LNCAP (cell line): ENCODE results near the gene PSMG1.

Source experiments
- TF ChIP-seq, protein P1 (sequence below): fragments of 450-650 bp; IDR thresholded peaks from 2 replicates; pipeline ENCODE4 v1.5.1; 2017; ENCODE audit warnings: mild to moderate bottlenecking

The PSMG1 gene

DNA sequence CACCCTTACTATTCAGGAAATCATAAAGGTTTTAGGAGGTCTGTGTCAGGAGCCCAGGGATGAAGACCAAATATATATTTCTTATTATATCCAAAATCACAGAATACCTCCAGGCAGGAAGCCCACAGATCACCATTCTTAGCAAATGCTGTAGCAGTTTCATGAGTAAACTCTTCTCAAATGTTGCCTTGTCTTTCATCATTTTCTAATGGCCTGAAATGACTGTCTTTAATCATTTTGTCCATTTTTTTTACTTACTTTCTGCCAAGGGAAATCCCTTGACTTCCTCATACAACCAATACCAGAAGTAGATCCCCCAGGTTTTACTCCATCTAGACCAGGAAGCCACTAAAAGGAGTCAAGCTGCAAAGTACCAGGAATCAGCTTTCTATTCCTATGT, 32.4 kb downstream of the PSMG1 start:
- TF ChIP-seq, protein P1, sequence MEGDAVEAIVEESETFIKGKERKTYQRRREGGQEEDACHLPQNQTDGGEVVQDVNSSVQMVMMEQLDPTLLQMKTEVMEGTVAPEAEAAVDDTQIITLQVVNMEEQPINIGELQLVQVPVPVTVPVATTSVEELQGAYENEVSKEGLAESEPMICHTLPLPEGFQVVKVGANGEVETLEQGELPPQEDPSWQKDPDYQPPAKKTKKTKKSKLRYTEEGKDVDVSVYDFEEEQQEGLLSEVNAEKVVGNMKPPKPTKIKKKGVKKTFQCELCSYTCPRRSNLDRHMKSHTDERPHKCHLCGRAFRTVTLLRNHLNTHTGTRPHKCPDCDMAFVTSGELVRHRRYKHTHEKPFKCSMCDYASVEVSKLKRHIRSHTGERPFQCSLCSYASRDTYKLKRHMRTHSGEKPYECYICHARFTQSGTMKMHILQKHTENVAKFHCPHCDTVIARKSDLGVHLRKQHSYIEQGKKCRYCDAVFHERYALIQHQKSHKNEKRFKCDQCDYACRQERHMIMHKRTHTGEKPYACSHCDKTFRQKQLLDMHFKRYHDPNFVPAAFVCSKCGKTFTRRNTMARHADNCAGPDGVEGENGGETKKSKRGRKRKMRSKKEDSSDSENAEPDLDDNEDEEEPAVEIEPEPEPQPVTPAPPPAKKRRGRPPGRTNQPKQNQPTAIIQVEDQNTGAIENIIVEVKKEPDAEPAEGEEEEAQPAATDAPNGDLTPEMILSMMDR, result no peak

DNA sequence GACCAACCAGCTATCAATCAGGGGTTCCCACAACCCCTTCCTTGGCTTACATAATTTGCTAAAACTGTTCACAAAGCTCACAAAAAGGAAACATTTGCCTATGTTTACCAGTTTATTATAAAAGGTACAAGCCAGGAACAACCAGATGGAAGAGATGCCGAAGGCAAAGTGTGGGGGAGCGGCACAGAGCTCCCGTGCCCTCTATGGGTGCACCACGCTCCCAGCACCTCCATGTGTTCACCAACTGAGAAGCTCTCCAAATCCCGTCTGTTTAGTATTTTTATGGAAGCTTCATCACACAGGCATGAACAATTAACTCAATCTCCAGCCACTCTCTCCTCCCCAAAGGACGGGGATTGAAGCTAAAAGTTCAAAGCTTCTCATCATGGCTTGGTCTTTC, 32.9 kb downstream of the PSMG1 start:
- TF ChIP-seq, protein P1, result no peak

- TF ChIP-seq, protein P1, result no peak
These were observed 33.4 kb downstream of the PSMG1 start for GRCh38 chr21:39149882-39150281.

DNA sequence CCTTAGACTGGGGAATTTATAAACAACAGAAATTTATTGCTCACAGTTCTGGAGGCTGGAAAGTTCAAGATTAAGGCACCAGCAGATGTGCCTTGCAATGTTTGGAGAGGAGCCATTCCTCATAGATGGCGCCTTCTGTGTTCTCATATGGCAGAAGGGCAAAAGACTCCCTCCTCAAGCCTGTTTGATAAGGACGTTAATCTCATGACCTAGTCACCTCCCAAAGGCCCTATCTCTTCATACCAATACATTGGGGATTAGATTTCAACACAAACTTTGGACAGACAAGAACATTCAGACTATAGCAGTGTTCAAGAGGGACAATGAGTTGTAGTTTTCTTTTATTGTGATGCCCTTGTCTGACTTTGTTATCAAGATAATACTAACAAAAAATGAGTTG, 34.3 kb downstream of the PSMG1 start:
- TF ChIP-seq, protein P1, result no peak

DNA sequence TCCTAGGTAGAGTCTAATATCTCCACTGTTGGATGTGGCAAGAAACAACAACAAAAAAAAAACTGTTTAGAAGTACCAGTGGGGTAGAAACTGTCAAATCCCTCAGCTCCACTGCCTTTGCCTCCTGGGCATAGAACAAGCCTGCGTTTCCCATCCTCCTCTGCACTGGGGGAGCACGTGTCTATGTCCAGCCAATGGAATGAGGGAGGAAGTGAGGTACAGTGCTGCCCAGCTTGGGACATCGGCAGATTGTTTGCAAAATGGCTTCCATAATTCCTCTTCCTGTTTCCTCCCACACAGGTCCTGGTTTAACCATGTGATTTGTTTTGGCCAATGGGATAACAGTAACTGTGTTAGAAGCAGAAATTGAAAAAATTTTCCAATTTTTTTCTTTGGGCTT, 39.1 kb downstream of the PSMG1 start:
- TF ChIP-seq, protein P1, result no peak

- TF ChIP-seq, protein P1, result no peak
These were observed 40.3 kb downstream of the PSMG1 start for GRCh38 chr21:39142972-39143371.

DNA sequence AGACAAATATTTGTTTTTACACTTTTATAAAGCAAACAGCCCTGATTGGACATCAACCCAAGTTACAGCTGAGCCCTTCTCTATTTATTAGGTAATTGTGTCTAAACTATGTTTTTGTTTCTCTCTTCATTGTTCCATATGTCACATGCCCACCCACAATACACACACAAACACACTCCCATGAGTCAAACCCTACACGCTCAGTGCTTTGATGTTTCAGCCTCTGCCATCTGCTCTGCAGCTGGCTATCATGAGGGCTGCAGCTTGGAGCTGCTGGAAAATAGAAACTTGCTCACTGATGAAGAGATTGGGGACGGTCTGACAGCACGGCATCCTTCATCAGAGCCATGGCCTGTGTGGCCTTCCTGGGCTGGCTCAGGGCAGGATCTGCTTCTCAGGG, 41.7 kb downstream of the PSMG1 start:
- TF ChIP-seq, protein P1, result no peak
